Colon (tissue), 2 donors: ENCODE measurements around the gene GALNT18.

Experiments used
- FAIRE-seq: peaks from 2 replicates; lab custom pipeline; 2012; peaks lifted over from hg19 to GRCh38; lab: Jason Lieb, UNC
- donor health status: control.
- donor health status: control.

The GALNT18 gene

DNA sequence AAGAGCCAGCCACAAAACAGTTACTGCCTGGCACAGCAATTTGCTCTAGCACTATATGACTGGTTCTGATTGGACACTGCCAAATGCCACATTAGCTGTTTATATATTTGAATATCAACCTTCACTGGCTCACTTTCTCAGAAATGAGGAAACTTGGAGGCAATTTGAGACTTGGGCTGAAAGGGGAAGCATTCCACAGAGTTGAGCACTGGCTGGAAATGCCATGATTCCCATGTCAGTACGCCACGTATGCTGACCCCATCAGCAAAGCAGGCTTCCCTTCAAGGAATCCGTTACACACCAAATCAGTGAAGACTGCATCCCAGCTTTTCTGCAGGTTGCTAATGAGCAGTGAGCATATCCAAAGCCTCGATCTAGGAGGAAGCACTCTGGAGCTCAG, 34.7 kb downstream of the GALNT18 start:
- FAIRE-seq: no peak

DNA sequence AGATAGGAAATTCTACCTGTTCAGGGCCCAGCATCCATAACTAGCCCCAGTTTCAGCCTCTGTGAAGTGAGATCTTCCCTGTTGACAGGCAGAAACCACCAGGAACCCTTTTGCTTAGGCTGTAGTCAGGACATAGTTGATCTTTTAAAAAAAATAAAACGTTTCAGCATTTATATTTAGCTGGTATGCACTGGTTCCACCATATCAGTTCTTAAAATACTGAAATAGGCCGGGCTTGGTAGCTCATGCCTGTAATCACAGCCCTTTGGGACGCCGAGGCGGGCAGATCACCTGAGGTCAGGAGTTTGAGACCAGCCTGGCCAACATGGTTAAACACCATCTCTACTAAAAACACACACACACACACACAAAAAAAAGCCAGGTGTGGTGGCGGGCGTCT, 35.3 kb downstream of the GALNT18 start:
- no peak for FAIRE-seq

- no peak for FAIRE-seq
Observed at GRCh38 chr11:11584937-11585336, 36.9 kb downstream of the GALNT18 start.

DNA sequence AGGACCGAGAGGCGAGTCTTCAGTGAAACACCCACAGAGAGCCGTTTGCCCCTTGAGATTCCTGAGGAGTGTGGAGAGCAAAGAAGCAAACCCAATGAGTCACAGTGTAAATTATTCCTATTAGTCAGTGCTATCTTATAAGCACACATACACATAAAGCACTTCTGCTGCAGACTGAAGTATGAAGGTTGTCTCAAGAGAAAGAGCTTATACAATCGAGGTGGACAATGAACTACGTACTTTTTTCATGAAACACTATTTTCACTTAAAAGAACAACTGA, 37.3 kb downstream of the GALNT18 start:
- no peak for FAIRE-seq

GRCh38 chr11:11583801-11584529, 37.8 kb downstream of the GALNT18 start:
- FAIRE-seq: no peak

DNA sequence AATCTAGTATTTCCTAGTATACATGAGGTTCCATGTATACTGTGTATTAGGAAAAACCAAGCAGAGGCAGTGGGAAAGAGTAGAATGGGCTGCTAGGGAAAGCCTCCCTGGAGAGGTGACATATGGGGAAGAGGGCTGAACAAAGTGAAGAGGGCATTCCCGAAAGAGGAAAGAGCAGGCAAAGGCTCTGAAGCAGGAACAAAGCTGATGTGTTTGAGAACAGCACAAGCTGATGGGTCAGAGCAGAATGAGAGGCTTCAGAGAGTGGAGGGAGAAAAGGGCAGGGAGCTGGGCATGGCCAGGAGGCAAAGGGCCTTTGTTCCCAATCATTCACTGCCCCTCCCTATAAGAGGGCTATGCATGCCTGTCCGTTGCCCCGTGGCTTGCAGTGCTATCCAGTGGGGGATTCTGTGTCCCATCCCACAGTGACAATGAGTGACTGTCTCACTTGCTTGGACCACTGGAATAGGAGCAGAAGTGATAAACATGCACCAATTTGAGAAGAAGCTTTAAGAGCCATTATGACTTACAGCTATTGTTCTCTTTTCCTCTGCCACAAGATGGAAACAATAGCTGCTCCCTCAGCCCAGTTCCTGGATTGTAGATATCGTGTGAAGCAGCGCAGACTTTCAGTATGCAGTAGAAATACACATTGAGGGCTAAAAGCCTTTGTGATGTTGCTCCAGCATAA, 39.6 kb downstream of the GALNT18 start:
- FAIRE-seq: no peak

DNA sequence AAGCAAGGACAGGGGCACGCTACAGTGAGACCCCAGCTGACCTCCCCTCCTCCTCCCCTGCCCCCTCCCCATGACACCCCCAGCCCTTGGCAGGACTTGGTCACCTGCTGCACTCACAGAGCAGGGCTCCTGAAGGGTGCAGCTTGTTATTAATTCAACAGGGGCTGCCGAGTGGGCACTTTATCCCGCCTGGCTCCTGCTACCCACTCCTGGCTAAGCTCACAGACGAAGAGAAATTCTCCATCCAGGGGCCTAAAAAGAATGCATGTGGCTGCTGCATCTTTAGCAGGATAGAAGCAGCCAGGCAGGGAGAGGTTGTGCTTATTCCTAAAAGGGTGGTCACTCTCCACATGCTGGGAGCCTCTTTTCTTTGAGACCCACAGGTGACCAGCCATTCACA, 40.3 kb downstream of the GALNT18 start:
- FAIRE-seq: no peak

DNA sequence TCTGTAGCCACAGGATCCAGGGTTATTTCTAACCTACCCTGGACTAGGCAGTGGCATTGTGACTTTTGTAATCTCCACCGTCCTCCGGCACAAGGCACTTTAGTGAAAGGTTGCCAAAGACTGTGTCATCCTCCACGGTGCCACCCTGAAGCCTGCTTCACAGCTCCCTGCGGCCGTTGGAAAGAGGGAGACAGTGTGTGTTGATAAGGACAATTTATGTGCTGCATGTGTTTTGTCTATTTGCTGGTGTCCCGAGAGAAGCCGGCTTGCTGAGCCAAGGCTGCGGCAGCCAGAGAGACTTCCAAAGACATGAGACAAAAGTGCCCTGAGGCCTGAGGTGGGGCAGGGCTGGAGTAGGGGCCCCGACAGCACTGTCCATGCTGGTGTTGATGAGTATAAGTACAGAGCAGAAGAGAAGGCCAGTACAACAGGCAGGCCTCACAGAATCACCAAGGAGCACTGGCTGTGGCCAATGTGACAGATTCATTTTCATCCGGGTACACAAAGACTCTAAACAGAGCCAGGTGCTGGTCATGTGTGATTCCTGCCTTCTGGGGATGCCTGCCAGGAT, 40.9 kb downstream of the GALNT18 start:
- FAIRE-seq: no peak

DNA sequence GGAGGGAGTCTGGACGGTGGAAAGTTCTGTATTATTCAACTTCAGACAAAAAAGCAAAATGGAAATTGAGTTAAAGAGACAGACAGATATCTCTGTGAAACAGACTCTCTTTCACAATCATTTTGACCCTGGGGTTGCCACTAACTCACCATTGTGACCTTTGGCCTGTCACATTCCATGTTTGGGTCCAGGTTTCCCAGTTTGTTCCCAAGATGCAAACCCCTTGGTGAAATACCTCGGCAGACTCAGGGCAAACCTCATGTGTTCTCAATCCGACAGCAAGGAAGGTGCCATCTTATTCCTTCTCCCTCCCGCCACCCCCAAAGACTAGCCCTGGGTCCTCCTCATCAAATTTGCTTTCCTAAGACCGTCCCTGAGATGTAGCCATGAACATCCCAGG, 41.8 kb downstream of the GALNT18 start:
- FAIRE-seq: no peak

- no peak for FAIRE-seq
Observed at GRCh38 chr11:11579012-11579988, 42.5 kb downstream of the GALNT18 start.

DNA sequence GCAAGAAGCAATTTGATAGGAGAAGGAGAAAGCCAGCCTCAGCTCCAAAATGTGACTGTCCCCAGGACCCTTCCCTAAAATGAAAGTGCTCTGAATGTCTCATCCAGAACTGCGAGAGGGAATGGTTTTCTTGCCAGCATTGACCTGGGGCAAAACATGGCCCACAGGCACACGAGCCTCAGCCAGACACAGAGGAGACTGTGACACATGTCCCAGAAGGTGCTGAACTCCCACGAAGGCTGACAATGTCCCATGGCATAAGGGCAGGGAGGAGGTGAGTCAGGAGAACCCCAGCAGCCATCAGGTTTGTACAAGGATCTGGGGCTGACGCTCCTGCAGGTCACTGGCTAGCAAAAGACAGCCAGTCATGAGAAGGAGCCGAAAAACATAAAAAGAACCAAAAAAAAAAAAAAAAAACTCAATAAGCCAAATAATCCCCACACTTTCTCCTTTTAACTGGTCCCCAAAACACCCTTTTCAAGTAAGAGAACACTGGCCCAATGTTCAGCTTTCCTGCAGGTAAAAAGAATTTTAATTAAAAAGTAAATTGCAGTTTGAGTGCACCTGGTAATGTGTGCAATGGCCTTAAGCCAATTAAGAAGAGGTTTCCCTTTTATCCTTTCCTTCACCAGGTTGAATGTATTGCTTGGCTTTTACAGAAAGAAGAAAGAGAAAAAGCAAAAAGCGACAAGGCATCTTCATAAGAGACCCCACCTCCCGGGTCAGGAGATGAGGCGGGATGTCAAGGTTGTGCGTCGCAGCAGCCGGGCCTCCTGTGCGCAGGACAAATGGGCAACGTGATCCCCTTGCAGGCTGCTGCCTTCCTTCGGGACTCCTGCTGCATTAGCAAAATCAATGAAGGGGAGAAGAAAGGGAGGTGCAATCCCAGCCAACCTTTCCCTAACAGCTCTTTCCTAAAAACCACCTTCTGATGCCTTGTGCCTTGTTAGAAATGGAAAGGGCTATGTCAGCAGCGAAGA, 43.6 kb downstream of the GALNT18 start:
- FAIRE-seq: no peak

DNA sequence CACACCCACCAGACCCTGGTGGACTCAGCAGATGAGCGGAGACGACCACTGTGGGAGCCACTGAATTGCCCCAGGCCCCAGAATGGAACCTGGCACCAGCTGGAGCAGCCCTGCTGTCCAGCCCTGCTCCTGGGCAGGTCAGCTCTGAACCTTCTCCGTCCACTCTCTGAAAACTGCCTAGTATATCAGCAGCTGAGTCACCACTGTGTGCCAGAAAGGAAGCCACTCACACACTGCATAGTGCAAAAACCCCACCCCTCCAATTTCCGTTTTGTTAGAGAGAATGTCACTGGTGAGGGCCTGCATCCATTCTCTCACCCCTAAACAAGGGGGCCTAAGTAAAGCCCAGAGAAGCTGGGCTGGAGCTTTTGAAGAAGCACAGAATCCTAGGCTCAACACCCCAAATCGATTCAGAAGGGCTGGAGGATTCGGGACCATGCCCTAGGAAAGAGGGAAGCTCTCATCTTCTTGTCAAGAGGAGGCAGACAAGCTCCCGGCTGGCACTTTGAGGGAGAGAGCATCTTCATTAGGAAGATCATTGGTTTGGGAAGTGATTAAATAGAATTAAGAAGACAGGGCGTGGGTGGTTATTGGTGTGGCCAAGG, 44.5 kb downstream of the GALNT18 start:
- no peak for FAIRE-seq

GRCh38 chr11:11574373-11575287, 47.2 kb downstream of the GALNT18 start:
- FAIRE-seq: no peak

DNA sequence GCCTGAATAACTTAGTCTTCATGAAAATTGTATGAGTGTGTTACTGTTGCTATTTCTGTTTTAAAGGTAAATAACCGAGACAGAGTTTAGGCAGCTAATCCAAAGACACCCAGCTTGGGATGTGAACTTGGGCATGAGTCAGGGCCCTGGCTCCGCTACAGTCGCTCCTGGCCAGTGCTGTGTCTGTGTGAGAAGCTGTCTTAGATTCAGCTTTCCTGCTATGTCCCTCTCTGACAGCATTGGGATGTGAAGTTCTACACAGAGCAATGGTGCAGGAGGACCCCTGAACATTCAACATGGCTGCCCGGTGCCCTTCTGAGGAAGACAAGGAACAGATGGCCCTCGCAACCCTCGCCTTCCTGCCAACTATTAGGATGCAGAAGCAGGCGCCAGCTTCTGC, 49.4 kb downstream of the GALNT18 start:
- FAIRE-seq: no peak

DNA sequence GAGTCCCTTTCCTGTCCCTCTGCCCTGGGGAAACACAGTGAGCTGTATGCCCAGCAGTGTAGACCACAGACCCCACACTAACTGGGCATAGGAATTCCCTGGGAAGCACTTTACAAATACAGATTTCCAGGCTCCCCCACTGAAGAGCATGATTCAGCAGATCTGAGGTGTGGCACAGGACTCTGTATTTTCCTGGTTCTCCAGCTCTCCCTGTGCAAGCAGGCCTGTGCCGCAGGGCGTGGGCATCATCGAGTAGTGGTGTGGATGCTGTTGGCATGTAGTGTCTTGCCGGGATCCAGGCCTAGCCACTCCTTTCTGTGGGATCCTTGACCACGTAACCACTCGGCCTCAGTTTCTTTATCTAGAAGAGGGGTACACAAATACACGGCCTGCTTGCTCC, 49.9 kb downstream of the GALNT18 start:
- no peak for FAIRE-seq

GRCh38 chr11:11570823-11571222, 51.0 kb downstream of the GALNT18 start:
- no peak for FAIRE-seq

DNA sequence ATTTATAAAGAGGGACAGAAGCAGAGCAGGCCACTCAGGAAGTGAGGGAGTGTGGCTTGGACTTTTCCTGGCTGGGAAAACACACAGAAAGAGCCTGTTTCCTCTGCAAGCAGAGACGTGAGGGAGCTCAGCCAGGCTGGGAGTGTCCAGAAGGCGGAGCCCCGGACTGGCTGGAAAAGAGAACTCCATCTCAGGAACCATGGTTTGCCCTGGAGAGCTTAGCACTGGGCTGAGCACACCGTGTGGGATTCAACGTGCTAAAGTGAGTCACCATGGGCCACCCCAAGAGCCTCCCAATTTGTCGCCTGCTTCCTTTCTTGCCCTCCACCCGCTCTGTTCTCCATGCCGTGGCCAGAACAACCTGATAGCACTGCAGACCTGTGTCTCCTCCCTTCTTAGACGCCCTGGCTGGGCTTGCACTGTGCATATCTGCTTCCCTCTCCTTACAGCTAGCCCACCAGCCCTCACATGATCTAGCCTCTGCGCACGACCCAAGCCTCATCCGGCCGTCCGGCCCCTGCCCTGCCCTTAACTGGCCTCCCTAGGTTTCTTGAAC, 51.8 kb downstream of the GALNT18 start:
- FAIRE-seq: no peak

- FAIRE-seq: no peak
Observed at GRCh38 chr11:11568651-11569229, 53.1 kb downstream of the GALNT18 start.
